Pulmonary artery endothelial cell (primary cell): ENCODE results near the gene GBX2. TPM values are rescaled to one million over a fixed set of nuclear protein-coding genes. Genes with fewer than 3 reads are reported as not detected.

Source experiments
- DNase-seq: peaks from one replicate; pipeline ENCODE4 v3.0.0-alpha.2; 2011; ENCODE audit warnings: low read depth, low spot score
- total RNA-seq: library from RNA; depleted of rRNA; stranded (reverse); fragments of >200 nt; gene quantifications from 2 replicates; pipeline ENCODE4 v1.2.3, GENCODE V29; 2014

Gene GBX2
- total RNA-seq, 1 donor from 2014 or later, result 6.4 TPM

DNA sequence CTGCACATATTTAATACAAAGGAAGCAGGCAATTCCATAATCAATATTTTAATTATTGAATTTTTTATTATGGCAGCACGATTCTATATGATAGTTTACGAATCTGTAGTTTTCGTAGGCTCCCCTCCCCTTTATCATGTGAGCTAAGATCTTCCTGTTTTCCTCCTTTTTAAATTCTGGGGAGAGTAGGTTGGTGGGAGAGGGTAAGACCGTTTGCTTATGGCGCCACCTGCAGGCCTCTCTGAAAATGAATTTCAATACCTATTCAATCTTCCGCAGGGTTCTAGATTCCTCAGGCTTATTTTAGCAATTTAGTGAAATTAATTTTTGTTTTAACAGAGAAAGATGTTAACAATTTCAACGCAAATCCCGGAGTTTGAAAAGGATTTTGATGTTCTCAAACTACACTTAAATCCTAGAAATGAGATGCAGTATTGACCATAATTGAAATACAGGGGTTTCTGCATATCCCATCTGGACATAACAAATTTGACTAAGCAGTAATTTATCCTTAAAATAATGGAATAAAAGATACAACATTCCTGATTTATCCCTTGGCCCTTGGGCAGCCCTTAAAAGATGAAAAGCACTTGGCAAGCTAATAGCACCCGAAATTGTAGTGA is 12.8 kb upstream of the GBX2 start:
- DNase-seq, result peak; percentile 63

- peak; percentile 71 for DNase-seq
Observed at GRCh38 chr2:236180076-236180816, 12.1 kb upstream of the GBX2 start.

GRCh38 chr2:236179236-236180075 is 11.3 kb upstream of the GBX2 start:
- no peak for DNase-seq

GRCh38 chr2:236178890-236179235 is 10.7 kb upstream of the GBX2 start:
- no peak for DNase-seq

DNA sequence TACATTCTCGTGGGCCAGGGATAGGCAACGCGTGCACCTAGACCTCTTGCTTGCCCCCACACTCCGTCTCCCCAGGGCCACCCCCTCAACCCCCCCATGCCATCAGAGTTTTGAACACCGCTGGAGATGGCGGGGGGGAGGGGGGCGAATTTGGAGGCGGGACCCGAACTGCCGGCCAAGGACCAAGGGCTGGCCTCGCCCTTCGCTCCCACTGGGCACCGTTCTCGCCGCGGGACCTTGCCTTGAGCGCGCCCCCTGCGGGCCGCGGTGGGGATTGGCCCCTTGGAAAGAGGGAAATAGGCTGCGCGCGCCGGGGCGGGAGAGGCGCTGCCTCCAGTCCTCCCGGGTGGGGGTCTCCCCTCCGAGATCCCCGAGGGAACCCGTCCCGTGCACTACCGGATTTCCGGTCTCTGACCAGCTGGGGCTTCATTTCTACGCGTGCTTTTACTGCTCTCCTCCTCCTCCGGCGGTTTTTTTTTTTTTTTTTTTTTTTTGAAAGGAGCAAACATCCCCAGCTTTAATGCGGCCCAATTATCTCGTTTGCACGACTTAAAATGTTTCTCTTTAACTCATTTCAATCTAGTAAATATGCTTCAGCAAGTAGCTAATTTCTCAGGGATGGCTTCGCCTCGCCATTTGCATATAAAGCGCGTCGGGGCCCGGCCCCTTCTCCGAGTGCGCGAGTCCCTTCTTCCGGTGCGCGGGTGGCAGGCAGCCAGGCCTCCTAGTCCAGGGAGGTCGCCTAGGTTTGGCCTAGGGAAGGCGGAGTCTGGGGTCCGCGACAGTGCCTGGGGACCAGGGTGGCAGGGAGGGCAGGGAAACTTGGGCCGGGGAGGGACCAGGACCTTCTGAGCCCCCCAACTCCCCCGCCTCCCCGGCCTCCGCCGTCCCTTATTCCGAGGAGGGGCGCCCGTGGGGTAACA is 10.0 kb upstream of the GBX2 start:
- DNase-seq, result no peak

- DNase-seq, result no peak
Observed at GRCh38 chr2:236177604-236177966, 9.4 kb upstream of the GBX2 start.

DNA sequence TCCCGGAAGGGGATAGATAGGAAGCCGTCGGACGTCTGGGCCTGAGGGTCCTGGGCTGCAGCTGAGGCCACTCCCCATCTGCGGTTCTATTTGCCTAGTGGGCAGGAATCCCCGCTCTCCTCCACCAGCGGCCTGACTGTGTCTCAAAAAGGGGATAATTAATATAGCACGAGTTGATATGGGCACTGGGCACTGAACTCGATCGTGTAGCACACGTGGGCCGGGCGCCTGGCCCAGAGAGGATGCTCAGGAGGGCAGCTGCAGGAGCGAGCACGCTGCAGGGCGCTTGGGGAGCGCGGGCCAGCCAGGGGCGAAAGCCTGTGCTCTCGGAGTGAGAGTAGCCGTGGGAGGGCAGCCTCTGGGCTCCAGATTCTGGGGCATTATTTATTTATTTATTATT is 8.8 kb upstream of the GBX2 start:
- DNase-seq, result no peak

DNA sequence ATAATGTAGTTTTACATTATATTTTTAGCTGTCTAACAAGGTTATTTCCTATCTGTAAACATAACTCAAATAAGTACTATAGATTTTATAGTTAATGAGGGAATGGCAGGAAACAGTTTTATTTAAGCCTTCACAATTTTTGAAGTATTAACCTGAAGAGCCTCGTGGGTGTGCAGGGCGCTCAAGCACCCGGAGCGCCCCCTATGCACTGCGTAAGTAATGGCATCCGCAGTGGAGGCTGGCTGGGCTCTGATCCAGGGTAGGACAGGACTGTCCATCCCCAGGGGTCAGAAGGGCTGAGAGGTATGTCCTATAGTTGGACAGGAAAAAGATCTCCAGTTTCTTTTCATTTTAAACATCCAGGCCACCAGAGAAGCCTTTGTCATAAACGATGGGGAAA is 8.2 kb upstream of the GBX2 start:
- DNase-seq, result no peak

GRCh38 chr2:236175548-236176150 is 7.5 kb upstream of the GBX2 start:
- no peak for DNase-seq

DNA sequence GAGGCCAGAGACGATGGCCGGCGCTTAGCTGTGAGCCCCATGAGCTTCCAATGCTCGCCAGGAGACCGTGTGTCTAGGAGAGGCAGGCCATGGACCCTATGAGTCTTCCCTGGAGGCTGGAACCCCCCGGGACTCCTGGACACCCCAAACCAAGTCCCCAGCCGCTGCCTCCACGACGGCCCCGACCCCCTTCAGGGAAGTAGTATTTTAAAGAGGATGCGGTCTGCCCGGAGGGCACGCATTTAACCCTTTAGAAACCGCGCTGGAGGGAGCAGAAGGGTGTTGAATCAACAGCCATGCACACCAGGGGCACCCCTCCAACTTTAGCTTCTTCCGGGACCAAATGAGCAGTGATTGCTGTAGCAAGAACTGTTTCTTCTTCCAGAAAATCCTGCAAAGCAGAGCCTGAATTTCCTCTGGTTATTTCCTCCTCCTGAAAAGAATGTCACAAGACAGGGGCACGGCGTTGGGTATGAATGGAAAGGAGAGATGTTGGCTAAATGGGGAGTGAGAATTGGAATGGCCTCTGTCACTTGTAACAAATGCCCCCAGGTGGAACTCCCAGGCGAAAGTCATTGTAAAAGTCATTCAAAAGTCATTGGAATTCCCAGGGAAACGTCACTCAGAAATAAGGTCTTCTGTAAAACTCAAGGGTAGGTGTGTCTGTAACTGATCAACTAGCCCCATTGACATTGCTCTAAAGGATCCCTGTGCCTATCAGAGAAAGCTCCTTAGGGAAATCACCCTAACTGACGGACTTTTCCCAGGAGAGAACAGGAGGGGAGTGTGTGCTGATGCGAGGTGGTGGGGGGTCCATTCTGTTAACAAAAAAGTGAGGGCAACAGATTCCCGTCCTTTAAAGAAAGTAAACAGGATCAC is 5.8 kb upstream of the GBX2 start:
- no peak for DNase-seq

DNA sequence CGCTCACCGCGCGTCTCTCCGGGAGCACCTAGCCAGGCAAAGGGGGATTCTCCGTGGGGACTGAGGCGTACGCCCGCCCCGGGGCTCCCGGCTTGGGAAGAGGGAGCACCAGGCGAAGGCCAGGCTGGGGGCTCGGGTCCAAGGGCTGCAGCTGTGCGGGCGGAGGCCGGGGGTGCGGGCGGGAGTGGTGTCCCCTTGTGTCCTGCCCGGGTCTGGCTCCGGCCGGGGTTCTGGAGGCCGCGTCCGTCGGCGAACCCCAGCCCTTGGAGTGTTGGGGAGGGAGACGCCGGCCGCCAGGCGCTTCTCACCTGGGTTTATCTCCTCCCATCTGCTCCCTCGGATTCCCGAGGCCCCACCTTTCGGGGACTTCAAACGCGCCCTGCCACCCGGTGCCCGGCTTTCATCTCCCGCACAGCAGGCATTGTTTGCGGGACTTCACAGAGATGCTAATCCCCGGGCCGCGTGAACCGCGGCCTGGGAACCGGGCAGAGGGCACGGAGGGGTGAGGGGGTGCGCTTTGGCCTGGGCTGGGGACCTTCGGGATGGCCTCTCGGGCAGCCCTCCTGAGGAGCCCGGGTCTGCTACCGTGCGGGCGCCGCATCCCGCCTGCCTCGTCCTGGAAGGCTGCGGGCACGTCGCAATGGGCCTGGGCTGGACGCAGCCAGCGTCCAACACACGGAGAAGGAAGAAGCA is 5.0 kb upstream of the GBX2 start:
- DNase-seq, result no peak

DNA sequence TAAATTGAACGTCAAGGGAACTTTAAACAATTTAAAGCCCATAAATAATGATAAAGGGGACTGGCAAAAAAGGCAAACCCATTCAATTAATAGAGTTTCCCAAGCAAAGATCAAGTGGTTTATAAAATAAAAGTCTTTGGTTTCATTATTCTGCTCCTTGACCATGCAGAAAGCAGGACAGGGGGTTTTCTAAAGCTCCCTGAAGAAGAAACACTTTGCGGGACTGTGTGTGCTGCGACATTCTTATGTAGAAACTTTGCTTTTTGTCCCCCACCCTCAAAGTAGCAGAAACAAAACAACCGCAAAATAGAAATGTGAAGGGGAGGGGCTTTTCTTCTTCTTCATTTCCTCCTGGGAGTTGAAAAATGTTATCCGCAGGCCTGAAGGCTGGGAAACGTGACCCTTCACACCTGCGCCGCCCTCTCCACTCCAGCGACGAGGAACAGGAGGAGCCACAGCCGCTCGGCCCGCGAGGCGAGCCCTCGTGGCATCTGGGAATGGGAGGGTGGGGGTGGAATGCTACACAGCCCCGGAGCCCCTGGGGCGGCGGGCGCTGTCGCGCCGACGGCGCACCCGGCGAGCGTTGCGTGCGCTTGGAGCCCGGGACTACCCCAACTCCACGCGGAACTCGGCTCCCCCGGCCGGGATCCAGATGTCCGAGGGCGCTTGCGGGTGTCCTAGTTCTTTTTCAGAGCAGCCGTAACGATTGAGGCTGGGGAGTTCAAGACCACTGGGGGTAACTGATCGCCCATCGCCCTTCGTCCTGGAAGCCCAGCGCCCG is 4.3 kb upstream of the GBX2 start:
- DNase-seq, result no peak

DNA sequence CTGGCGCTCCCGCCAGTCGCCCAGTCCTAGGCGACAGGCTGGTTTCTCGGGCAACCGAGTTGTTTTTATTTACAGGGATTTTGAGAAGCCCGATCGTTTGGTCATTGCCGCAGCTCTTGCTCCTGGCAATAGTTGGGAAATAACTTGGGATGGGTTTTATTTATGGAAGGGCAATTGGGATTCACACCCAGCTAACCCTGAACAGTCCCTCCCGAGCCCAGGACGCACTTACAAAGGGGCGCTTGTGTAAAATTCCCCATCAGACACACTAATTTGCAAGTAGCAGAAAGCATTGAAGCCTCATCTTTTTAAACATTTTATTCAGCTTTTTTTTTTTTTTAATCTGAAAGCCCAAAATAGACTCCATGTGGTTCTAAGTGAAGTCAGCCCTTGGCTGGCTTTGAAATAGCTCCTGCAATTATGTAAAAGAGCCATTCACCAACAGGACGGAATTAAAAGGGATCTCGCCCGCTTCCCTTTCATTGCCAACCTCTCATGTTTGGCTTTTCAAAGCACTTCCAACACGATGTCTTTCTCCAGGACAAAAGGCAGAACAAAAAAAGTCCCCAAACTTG is 3.6 kb upstream of the GBX2 start:
- DNase-seq, result no peak

GRCh38 chr2:236171181-236171679 is 3.0 kb upstream of the GBX2 start:
- DNase-seq, result no peak

DNA sequence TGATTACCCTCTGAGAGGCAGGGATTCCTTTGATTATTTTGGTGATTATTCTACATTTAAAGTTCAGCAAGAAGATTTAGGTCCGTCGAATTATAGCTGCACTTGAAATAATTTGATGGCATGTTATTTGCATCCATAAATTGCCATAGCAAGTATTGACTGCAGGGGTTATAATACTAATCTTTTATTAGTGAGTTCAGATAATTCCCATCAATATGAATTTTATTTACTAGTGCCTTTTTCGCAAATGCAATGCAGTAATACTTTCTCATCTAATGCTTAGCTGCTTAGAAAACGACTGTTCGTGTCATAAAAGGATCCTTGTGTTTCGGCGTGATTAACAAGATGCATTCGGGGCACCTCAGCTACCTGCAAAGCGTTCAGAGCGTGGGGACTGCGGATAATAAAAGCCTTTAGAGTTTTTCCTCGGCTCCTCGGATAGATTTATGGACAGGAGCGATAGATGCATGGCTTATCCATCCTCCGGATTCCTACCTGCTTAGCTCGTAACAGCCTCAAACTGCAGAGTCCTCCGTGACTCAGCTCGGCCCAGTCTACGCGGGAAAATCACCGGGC is 2.5 kb upstream of the GBX2 start:
- DNase-seq, result no peak

DNA sequence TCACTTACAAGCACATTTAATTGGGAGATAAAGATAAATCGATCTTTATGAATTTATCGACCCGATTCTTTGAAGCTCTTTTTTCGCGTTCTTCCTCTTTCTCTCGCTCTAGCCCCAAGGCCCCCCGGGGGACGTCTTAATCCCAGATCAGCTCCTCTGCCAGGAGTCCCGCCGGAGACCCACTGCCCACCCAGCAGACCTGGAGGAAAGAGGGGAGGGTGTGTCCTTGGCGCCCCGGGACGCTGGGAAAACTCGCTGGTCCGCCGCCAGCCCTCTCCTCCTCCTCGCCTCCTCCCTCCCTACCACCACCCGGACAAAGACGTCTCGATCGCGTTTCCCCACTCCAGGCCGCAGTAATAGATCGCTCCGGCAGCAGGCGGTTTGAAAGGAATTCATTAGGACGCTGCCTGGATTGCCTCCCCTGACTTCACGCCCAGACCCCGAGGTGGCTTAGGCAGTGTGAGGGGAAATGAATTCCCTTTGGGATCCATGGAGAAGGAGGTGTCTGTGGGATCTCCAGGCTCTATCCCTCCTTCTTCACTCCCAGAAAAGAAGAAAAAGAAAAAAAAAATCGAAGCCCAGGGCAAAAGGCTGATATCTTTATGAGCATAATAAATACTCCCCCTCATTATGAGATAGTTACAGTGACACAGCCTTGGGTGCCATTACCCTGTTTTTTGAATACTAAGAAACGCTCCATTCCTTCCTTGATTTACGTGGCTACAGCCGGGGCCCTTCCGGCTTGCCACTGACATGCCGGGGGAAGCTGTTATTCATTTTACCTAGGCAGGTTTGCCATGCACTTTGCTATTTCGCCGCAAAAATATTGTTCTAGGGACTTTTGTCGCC is 1.8 kb upstream of the GBX2 start:
- no peak for DNase-seq
